GM10266 (cell line): Measurements from ENCODE around the gene ROR1.

Experiments
- DNase-seq: peaks from one replicate; pipeline ENCODE4 v3.0.0; 2012; ENCODE audit errors: extremely low spot score
- CTCF ChIP-seq: IDR thresholded peaks from 2 replicates; pipeline ENCODE4 v1.5.1; 2012; ENCODE audit warnings: mild to moderate bottlenecking, low read depth; ENCODE audit not compliant: control insufficient read depth, insufficient read depth; ENCODE audit errors: missing control alignments

The ROR1 gene

GRCh38 chr1:64228167-64228957 is 454.5 kb downstream of the ROR1 start:
- no peak for DNase-seq
- TF ChIP-seq CTCF, result no peak

DNA sequence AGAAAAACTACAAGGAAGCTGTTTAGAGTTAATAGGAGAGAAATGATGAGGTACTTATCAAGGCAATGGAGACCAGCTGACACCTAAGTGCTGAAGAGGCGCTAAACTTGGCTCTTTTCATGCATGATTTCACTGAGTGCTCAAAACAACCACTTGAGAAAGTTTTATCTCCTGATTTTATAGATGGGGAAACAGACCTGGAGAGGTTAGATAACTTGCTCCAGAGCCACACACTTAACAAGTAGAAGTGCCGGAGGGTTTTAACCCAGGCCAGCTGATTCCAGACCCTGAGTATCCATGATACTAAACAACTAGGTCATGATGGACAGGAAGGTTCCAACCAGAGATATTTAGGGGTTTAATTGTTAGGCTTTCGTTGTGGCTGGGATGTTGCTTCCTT is 455.5 kb downstream of the ROR1 start:
- DNase-seq, result no peak
- TF ChIP-seq CTCF, result no peak
